ENCODE results near the gene PODXL. TPM values are rescaled to one million over a fixed set of nuclear protein-coding genes. Genes with fewer than 3 reads are reported as not detected.
A peak's percentile ranks its signal among the peaks of the same experiment; 100 is the strongest.

The PODXL gene
- total RNA-seq, 2 experiments from 2014 or later: 0.70 to 0.88 TPM

DNA sequence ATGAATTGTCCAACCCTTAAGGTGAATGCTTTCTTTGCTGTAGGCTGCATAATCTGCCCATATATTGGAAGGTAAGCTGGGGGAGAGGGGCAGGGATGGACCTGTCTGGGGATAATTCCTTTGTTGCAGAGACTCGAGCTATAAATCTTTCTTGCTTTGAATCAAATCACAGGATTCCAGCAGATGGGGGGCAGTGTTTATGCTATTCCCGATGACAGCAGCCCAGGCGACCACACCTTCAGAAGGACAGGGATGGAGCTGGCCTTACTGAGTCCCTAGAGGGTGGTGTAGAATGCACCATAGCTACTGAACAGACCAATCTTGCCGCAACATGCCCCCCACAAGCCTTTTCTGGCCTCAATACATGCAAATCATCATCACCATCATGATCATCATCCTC is 2.5 kb downstream of the PODXL start:
- Mint-ChIP-seq H3K36me3 (no peaks in the 10 kb centered on the region), H3K9me3 (no peaks in the 10 kb centered on the region), H3K27me3 (peaks cover 62% of the 10 kb centered on the region), H3K4me1 (peaks cover 3% of the 10 kb centered on the region), H3K4me3 (no peak overlapping the region), H3K27ac (no peak overlapping the region)
- no peak for DNase-seq

DNA sequence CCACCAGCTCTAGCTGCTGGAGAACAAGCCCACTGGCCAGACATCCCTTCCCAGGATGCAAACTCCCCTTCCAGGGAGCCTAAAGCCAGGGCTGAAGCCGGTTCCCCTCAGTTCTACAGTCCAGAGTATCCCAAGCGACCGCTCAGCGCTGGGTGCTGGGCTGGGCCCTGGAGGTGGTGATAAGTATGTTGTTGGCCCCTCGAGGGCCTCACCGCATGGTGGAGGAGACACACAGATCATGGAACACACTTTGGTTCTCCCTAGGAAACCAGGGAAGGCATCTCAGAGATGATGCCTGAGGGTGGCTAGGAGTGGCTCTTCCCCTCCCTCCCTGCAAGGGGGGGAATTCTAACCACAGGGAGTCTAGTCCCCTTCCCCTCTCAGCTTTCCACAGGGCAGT is 4.4 kb downstream of the PODXL start:
- no peaks in the 10 kb centered on the region for H3K36me3 Mint-ChIP-seq
- H3K9me3 Mint-ChIP-seq: no peaks in the 10 kb centered on the region
- DNase-seq: no peak
- H3K27ac Mint-ChIP-seq: no peak overlapping the region
- H3K4me1 Mint-ChIP-seq: peaks cover 3% of the 10 kb centered on the region
- H3K27me3 Mint-ChIP-seq: peaks cover 44% of the 10 kb centered on the region
- H3K4me3 Mint-ChIP-seq: no peak overlapping the region

DNA sequence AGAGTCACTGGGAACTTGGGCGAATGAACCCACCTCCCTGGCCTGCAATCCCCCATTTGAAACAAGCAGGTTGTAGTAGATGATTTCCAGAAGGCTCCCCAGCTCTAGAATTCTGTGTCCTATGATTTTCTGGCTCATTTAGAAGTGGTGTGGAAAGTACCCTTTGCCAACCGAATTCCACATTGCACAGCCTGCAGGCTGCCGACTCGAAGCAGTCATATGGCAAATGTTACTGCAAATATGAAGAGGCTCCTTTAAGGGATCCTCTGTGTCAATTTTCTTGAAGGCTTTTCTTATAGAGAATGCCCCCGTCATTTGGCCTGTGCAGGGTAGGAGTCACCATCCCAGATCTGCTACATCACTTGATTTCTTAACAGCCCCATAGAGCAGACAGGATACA is 5.6 kb downstream of the PODXL start:
- no peak for DNase-seq
- H3K4me3 Mint-ChIP-seq: no peak overlapping the region

DNA sequence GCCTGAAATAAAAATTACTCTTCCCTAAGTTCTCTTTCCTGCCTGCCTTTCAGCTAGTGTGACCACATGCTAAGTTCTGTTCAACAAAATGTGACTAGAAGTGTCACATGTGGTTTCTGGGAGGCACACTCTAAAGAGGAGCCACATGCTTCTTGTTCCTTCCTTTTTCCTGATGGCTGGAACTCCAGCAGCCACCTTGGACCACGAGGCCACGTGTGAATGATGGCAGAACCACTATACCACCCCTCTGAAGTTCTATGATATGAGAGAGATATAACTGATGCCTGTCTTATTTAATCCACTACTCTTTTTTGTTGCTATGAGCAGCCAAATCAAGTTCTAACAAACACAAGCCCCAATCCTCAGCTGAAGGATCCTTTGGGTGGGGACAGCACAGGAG is 8.1 kb downstream of the PODXL start:
- no peak overlapping the region for H3K4me3 Mint-ChIP-seq
- H3K36me3 Mint-ChIP-seq: no peaks in the 10 kb centered on the region
- peaks cover 20% of the 10 kb centered on the region for H3K27me3 Mint-ChIP-seq
- DNase-seq: no peak
- no peak overlapping the region for H3K27ac Mint-ChIP-seq
- peaks cover 3% of the 10 kb centered on the region for H3K4me1 Mint-ChIP-seq
- H3K9me3 Mint-ChIP-seq: no peaks in the 10 kb centered on the region

More for the DNA sequence above, 5.6 kb downstream of the PODXL start:
- H3K27me3 Mint-ChIP-seq: peaks cover 41% of the 10 kb centered on the region
- no peaks in the 10 kb centered on the region for H3K9me3 Mint-ChIP-seq
- H3K4me1 Mint-ChIP-seq: peaks cover 5% of the 10 kb centered on the region
- H3K36me3 Mint-ChIP-seq: no peaks in the 10 kb centered on the region
- H3K27ac Mint-ChIP-seq: no peak overlapping the region

DNA sequence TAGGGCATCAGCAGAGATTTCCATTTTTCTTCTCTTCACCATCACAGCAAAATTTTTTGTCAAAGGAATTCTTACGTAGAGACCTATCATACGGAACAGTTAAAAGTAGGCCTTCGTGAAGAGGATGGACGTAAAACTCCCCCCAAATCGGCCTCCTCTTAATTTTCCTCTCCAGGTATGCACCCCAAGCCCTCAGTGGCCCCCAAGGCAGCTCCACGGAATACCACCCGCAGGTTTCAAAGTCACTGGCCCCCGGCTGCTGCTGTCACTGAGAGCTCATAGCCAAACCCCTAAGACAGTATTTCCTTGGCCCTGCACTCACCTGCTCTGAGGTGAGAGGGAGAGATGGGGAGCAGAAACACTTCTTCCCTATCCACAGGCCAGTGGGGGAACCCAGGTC is 8.8 kb downstream of the PODXL start:
- Mint-ChIP-seq H3K27ac (no peak overlapping the region), H3K4me1 (peaks cover 3% of the 10 kb centered on the region), H3K36me3 (no peaks in the 10 kb centered on the region), H3K9me3 (no peaks in the 10 kb centered on the region), H3K27me3 (peaks cover 12% of the 10 kb centered on the region), H3K4me3 (no peak overlapping the region)
- DNase-seq: no peak

DNA sequence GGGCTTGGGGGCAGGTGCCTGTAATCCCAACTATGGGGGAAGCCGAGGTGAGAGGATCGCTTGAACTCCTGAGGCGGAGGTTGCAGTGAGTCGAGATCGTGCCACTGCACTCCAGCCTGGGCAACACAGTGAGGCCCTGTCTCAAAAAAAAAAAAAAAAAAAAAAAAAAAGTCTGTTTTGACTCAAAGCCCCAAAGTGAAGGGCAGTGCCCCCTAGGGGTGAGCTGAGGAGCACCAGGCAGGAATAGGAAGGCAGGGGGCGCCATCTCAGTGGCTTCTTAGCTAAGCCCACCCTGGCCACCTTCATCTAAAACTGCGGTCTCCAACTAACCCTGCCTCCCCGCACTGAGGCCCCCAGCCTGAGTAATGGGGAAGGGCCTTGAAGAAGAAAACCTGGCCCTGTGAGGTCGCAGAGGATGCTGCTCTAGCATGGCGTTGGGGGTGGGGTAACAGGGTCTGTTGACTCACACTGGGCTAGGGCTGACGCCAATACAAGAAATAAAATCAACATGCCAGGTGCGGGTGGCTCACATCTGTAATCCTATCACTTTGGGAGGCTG is 9.8 kb downstream of the PODXL start:
- H3K36me3 Mint-ChIP-seq: no peaks in the 10 kb centered on the region
- H3K9me3 Mint-ChIP-seq: no peaks in the 10 kb centered on the region
- H3K4me1 Mint-ChIP-seq: peaks cover 3% of the 10 kb centered on the region
- peaks cover 8% of the 10 kb centered on the region for H3K27me3 Mint-ChIP-seq
- no peak overlapping the region for H3K4me3 Mint-ChIP-seq
- peak; percentile 56 for DNase-seq
- H3K27ac Mint-ChIP-seq: no peak overlapping the region

DNA sequence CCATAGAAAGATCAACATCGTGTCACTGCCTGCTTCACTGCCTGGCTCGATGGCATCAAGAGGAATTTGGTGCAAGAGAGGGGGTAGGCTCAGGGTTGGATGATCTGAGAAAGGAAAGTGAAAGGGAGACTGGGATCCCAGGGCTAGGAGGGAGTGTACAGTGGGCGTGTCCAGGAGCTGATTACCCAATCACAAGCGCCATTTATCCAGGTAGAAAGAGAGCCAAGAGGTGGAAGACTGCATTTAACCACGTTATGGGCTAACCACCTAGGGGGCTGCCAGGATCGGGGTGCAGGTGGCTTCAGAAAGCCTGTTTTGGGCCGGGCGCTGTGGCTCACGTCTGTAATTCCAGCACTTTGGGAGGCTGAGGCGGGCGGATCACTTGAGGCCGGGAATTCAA is 10.3 kb downstream of the PODXL start:
- Mint-ChIP-seq H3K4me3 (no peak overlapping the region), H3K36me3 (no peaks in the 10 kb centered on the region), H3K27me3 (peaks cover 4% of the 10 kb centered on the region), H3K27ac (no peak overlapping the region), H3K9me3 (no peaks in the 10 kb centered on the region), H3K4me1 (peaks cover 3% of the 10 kb centered on the region)
- DNase-seq: no peak

DNA sequence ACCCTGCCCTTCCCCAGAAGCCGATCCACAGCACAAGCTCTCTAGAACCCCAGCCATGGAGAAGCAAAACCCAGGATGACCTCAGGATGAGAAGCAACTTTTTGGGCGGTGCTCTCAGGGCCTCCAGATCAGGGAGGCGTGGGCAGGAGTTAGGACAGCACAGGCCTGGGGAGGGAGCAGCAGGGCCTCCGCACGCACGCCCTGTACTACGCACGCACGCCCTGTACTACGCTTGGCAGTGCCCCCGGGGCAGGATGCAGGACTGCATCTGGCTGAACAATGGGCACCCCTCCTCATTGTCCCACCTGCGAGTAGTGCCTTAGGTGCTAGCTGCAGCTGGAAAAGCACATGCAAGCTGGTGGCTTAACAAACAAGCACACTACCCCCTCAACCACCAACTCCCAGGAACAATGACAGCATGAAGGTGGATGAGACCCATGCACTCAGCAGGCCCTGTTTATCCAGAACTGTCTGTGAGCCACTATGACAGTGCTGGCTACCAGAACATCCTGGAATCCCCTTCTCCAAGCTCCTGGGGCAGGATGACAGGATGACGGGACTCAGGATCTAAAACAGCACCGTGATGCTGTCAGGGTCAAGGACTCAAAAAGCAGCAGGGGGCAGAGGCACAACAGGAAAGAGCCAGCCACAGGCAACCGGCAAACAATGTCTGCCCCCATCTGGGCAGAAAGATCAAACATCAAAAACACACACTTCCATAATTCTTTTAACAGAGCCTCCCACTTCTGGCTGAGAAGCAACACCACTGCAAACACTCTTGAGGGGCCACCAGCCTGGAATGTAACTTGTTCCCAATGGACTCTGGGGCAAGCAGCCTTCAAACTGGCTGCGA is 11.8 kb downstream of the PODXL start:
- Mint-ChIP-seq H3K4me1 (peaks cover 3% of the 10 kb centered on the region), H3K9me3 (no peaks in the 10 kb centered on the region), H3K36me3 (no peaks in the 10 kb centered on the region), H3K27me3 (no peaks in the 10 kb centered on the region), H3K4me3 (no peak overlapping the region), H3K27ac (no peak overlapping the region)
- no peak for DNase-seq

DNA sequence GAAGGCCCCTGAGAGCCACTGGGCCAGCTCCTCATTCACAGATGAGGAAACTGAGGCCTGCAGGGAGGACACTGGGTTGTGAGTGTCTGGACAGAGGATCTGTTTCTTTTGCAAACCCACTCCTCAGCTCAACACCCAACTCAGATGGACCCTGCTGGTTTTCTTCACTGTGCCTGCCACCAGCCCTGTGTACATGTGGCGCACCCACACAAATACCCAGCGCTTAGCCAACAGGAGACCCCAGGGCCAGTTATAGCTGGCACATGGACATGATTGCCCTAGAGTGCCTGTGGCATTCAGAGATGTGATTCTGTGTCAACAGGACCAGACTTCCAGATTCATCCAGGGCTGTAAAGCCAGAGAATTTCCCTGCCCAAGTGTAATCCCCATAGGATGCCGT is 12.4 kb downstream of the PODXL start:
- Mint-ChIP-seq H3K4me3 (no peak overlapping the region), H3K27me3 (no peaks in the 10 kb centered on the region), H3K9me3 (no peaks in the 10 kb centered on the region)

DNA sequence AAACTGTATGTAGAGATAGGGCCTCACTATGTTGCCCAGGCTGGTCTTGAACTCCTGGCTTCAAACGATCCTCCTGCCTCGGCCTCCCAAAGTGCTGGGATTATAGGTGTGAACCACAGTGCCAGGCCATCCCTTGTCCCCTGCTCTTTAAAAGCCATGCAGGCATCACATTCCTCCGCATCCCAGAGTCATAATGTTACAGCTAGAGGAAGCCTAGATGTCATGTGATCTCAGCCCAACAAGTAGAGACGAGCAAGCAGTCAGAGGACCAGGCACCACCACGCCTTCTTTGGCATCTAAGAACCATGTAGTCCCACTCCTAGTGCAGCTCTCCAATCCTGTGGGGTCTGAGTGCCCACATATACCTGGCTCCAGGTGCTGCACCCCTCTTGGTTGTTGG is 13.1 kb downstream of the PODXL start:
- H3K27ac Mint-ChIP-seq: no peak overlapping the region
- DNase-seq: no peak
- H3K36me3 Mint-ChIP-seq: no peaks in the 10 kb centered on the region
- H3K4me1 Mint-ChIP-seq: peaks cover 3% of the 10 kb centered on the region
- no peaks in the 10 kb centered on the region for H3K27me3 Mint-ChIP-seq
- H3K9me3 Mint-ChIP-seq: no peaks in the 10 kb centered on the region
- no peak overlapping the region for H3K4me3 Mint-ChIP-seq

More for the DNA sequence above, 12.4 kb downstream of the PODXL start:
- Mint-ChIP-seq H3K27ac (no peak overlapping the region), H3K36me3 (no peaks in the 10 kb centered on the region), H3K4me1 (peaks cover 3% of the 10 kb centered on the region)
- DNase-seq: no peak

DNA sequence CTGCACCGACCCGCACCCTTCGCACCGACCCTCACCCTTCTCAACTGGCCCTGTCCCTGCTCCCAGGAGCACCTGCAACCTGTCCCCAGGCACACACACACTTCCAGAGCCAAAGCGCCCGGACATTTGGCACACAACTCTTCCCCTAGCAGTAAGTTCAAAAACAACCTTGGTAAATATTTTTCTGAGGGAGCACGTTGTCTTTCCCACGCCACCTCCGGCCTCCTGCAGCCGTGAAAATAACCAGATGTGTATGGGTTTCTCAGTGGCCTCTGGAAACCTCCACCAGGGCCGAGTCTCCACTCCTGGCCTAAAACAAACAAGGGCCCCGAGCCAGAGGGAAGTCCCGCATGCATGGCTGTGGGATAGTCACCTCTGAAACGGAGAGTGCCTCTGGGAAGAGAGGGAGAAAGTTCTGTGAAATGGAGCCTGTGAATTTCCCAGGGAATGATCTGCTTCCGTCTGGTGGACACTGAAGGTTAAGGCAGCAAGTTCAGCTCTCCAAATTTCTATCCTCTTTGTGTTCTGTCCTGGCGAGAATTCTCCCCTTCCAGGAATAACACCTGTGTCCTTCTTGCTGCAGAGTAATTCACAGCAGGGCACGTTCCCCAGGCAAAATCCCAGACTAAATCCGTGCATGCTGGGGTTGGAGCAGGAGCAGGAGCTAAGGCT is 15.8 kb downstream of the PODXL start:
- Mint-ChIP-seq H3K9me3 (no peaks in the 10 kb centered on the region), H3K36me3 (no peaks in the 10 kb centered on the region)
- DNase-seq: no peak

DNA sequence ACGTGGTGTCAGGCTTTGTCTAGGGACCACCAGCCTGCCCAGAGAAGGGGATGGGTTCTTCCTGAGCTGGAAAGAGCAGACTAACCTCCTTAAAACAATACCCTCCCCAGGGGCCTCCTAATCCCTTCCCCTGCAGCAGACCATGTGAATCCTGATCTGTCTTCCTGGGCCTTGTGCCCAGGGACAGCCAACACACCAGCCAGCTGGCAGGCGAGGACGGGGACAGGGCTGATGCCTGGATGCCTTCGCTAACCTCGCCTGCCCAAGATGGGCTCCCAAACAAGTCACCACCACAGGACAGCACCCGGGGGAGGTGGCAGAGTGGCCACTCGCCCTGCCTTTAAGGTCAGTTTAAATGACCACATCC is 17.6 kb downstream of the PODXL start:
- no peak for DNase-seq
- no peak overlapping the region for H3K4me3 Mint-ChIP-seq
- no peaks in the 10 kb centered on the region for H3K4me1 Mint-ChIP-seq

More for the DNA sequence above, 15.8 kb downstream of the PODXL start:
- H3K4me1 Mint-ChIP-seq: no peaks in the 10 kb centered on the region
- no peak overlapping the region for H3K27ac Mint-ChIP-seq
- no peak overlapping the region for H3K4me3 Mint-ChIP-seq
- no peaks in the 10 kb centered on the region for H3K27me3 Mint-ChIP-seq

DNA sequence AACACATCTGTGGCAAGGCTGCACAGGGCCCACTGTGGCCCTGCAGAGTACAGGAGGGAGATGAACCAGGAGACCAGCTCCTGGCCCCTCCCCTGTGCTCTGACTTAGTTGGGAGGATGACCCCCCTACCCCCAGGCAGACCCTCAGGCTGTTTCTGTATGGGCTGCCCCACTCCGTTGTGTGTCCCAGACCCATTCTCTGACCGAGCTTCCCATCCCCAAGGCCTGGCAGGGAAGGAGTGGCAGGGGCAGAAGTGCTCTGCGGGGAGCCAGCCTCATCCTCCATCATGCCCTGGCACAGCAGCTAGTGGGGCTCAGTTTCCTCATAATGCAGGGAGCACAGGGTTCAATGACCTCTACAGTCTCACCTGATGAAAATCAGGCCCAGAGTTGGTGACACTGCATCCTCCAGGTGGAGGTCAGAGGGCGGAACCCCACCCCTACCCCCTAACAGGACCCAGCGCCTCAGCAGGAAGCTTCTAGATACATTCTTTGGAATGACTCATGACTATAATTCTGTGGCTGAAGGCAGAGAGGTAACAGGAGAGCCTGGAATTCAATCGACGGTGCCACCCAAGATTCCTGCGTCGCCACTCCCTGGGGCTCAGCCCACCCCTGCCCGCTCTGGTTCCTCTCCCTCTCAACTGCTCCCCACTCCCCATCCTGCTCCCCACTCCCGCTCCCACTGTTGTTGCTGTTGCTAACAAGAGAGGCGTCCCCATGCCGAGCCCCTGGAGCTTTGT is 18.2 kb downstream of the PODXL start:
- Mint-ChIP-seq H3K4me3 (no peak overlapping the region), H3K27me3 (no peaks in the 10 kb centered on the region), H3K27ac (no peak overlapping the region), H3K4me1 (no peaks in the 10 kb centered on the region), H3K9me3 (no peaks in the 10 kb centered on the region), H3K36me3 (no peaks in the 10 kb centered on the region)
- no peak for DNase-seq

More for the DNA sequence above, 17.6 kb downstream of the PODXL start:
- H3K9me3 Mint-ChIP-seq: no peaks in the 10 kb centered on the region
- no peaks in the 10 kb centered on the region for H3K36me3 Mint-ChIP-seq
- no peaks in the 10 kb centered on the region for H3K27me3 Mint-ChIP-seq
- H3K27ac Mint-ChIP-seq: no peak overlapping the region

DNA sequence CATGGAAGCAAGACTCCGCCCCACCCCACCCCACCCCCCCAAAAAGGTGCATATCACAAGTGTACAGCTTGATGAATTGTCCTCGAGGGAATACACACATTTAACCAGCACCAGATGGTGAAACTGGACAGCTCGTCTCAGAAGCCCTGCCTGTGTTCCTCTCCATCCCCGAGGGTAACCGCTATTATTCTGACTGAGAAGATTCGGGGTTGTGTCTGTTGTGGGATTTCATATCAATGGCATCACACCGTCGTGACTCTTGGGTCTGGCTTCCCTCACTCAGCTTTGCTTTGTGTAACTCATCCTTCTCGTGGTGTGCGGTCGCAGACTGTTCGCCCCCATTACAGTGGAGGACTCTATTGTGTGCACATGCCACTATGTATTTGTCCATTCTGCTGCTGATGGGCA is 18.9 kb downstream of the PODXL start:
- Mint-ChIP-seq H3K4me3 (no peak overlapping the region), H3K27me3 (no peaks in the 10 kb centered on the region), H3K27ac (no peak overlapping the region), H3K9me3 (no peaks in the 10 kb centered on the region), H3K36me3 (no peaks in the 10 kb centered on the region), H3K4me1 (no peaks in the 10 kb centered on the region)
- DNase-seq: no peak

DNA sequence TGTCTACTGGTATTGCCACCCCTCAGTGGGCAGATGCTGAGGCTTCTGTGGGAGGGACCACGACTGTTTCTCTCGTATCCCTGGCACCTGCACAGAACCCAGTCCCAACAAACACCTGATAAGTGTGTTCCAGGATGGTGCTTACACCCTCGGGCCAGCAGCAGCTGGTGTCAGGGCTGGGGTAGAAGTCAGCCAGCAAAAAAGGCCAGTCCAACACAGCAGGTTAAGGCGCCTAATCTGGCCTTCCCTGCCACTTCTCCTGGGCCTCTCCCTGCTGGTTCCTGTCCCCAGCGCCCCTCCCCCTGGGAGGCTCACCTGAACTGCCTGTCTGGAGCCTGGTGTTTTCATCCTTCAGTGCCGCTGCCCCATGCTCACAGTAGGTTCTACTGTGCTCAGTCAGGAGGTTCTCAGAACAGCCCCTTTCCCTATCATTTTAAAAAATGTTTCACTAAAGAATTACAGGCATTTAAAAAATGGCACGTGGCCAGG is 20.0 kb downstream of the PODXL start:
- Mint-ChIP-seq H3K27me3 (no peaks in the 10 kb centered on the region), H3K9me3 (no peaks in the 10 kb centered on the region), H3K4me1 (no peaks in the 10 kb centered on the region), H3K36me3 (no peaks in the 10 kb centered on the region), H3K4me3 (no peak overlapping the region), H3K27ac (no peak overlapping the region)
- DNase-seq: no peak
